ENCODE results near the gene CYB5D1.

The CYB5D1 gene

DNA sequence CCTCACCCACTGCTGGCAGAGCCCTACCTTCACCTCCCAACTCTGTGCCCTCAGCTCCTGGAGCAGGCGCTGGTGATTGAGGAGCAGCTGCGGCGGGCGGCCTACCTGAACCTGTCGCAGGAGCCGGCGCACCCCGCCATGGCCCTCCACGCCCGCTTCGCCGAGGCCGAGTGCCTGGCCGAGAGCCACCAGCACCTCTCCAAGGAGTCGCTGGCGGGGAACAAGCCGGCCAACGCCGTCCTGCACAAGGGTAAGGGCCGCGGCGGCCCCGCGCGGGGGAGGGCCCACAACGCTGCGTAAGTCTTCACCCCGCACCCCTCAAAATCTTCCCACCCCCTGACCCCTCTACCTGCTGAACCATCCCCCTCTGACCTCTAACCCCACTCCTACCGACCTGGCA lies 51.3 kb downstream of the CYB5D1 start:
- Mint-ChIP-seq H3K27me3 (no peaks in the 10 kb centered on the region), H3K9me3 (no peaks in the 10 kb centered on the region), H3K27ac (no peak overlapping the region), H3K4me1 (ENCODE audit: low read depth) (peaks cover 33% of the 10 kb centered on the region), H3K36me3 (ENCODE audit: low read depth) (peaks cover 86% of the 10 kb centered on the region), H3K4me3 (no peak overlapping the region)
- intact Hi-C loops (cut with micrococcal nuclease), result no loop called here

DNA sequence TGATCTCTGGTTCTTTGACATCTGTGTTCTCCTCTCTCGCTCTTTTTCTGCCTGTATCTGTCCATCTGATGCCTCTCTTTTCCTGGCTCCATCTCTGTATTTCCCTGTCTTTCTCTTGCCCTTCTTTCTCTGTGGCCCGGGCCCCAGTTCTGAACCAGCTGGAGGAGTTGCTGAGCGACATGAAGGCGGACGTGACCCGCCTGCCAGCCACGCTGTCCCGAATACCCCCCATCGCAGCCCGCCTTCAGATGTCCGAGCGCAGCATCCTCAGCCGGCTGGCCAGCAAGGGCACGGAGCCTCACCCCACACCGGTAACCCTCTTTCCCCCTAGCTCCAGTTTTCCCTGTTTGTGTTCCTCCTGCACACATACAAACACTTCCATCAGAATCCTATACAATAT lies 52.5 kb downstream of the CYB5D1 start:
- Mint-ChIP-seq H3K4me1 (ENCODE audit: low read depth) (peaks cover 40% of the 10 kb centered on the region), H3K27ac (no peak overlapping the region), H3K4me3 (no peak overlapping the region), H3K27me3 (no peaks in the 10 kb centered on the region), H3K9me3 (no peaks in the 10 kb centered on the region), H3K36me3 (ENCODE audit: low read depth) (peaks cover 74% of the 10 kb centered on the region)
- intact Hi-C loops (cut with micrococcal nuclease), result no loop called here

DNA sequence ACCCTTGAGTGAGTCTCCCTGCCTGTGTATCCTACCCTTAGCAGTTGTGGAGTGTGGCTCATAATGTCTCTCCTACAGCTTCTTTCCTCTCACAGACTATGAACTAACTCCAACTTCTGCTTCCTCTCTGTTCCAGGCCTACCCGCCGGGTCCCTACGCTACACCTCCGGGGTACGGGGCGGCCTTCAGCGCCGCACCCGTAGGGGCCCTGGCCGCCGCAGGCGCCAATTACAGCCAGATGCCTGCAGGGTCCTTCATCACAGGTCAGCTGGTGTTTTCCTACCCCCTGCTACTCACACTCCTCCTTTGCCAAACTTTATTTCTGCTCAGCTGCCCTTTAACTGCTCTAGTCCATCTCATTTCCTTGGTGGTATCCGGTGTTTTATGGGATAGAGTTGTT lies 52.9 kb downstream of the CYB5D1 start:
- no peaks in the 10 kb centered on the region for H3K27me3 Mint-ChIP-seq
- H3K4me1 Mint-ChIP-seq (ENCODE audit: low read depth), result peaks cover 44% of the 10 kb centered on the region
- peaks cover 70% of the 10 kb centered on the region for H3K36me3 Mint-ChIP-seq (ENCODE audit: low read depth)
- intact Hi-C loops (cut with micrococcal nuclease), result no loop called here
- H3K9me3 Mint-ChIP-seq, result no peaks in the 10 kb centered on the region
- peak overlapping the region; percentile 68 for H3K27ac Mint-ChIP-seq
- no peak overlapping the region for H3K4me3 Mint-ChIP-seq

DNA sequence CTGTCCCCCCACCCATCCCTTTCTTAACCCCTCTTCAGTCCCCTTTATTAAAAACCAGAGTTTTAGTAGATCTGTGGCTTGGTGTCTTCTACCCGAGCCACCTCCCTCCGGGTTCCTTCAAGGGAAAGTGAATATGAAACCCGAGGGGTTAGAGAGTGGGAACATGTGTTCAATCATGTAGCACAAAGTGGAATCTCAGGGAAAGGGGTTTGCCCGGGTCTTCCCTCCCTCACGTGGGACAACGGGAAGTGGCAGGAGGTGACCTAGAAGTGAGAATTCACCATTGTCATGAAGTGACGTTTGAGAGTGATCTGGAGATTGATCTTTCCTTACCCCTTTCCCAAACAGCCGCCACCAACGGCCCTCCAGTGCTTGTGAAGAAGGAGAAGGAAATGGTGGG lies 53.3 kb downstream of the CYB5D1 start:
- peak overlapping the region; percentile 68 for H3K27ac Mint-ChIP-seq
- no peak overlapping the region for H3K4me3 Mint-ChIP-seq
- intact Hi-C loops (cut with micrococcal nuclease), result no loop called here
- peaks cover 48% of the 10 kb centered on the region for H3K4me1 Mint-ChIP-seq (ENCODE audit: low read depth)
- H3K36me3 Mint-ChIP-seq (ENCODE audit: low read depth), result peaks cover 66% of the 10 kb centered on the region
- no peaks in the 10 kb centered on the region for H3K9me3 Mint-ChIP-seq
- H3K27me3 Mint-ChIP-seq, result no peaks in the 10 kb centered on the region

All from dendritic cell treated with granulocyte-macrophage colony-stimulating factor and Interleukin-4, amounts not matched to agents 40 ng/mL and 50 ng/mL, for 4 days (primary cell).